H9 (cell line): ENCODE data around the gene WDR91. TPM values are rescaled to one million over a fixed set of nuclear protein-coding genes. Genes with fewer than 3 reads are reported as not detected.

ENCODE experiments used
- DNase-seq: peaks from one replicate; pipeline ENCODE4 v3.0.0-alpha.2; 2017
- H2AFZ ChIP-seq: one replicate; pipeline ENCODE4 v1.6.1; 2013; ENCODE audit warnings: mild to moderate bottlenecking, low read length, control low read depth, moderate library complexity
- H2AK5ac ChIP-seq: 2 replicates; pipeline ENCODE4 v1.6.1; 2013; ENCODE audit warnings: low read length, control low read depth, mixed read lengths; ENCODE audit not compliant: insufficient read length
- H2BK120ac ChIP-seq: one replicate; pipeline ENCODE4 v1.6.1; 2013; ENCODE audit warnings: low read depth, mild to moderate bottlenecking, low read length, control low read depth, inconsistent platforms; ENCODE audit not compliant: poor library complexity, severe bottlenecking
- H2BK12ac ChIP-seq: 2 replicates; pipeline ENCODE4 v1.6.1; 2013; ENCODE audit warnings: low read length, control low read depth, mixed read lengths, low read depth; ENCODE audit not compliant: insufficient read length
- H2BK15ac ChIP-seq: 2 replicates; pipeline ENCODE4 v1.6.1; 2013; ENCODE audit warnings: low read depth, low read length, control low read depth
- H2BK20ac ChIP-seq: one replicate; pipeline ENCODE4 v1.6.1; 2013; ENCODE audit warnings: low read depth, mild to moderate bottlenecking, low read length, control low read depth, inconsistent platforms; ENCODE audit not compliant: poor library complexity, severe bottlenecking
- H2BK5ac ChIP-seq: 2 replicates; pipeline ENCODE4 v1.6.1; 2013; ENCODE audit warnings: low read length, control low read depth, mixed read lengths; ENCODE audit not compliant: insufficient read length
- H3K14ac ChIP-seq: 2 replicates; pipeline ENCODE4 v1.6.1; 2013; ENCODE audit warnings: low read length, control low read depth; ENCODE audit not compliant: insufficient read depth
- H3K18ac ChIP-seq: 2 replicates; pipeline ENCODE4 v1.6.1; 2013; ENCODE audit warnings: low read depth, mild to moderate bottlenecking, mixed read lengths, low read length, control low read depth; ENCODE audit not compliant: insufficient read length
- H3K23ac ChIP-seq: 2 replicates; pipeline ENCODE4 v1.6.1; 2013; ENCODE audit warnings: low read length, control low read depth, mixed read lengths, low read depth; ENCODE audit not compliant: insufficient read length
- H3K23me2 ChIP-seq: 2 replicates; pipeline ENCODE4 v1.6.1; 2013; ENCODE audit warnings: low read depth, mild to moderate bottlenecking, mixed read lengths, low read length, control low read depth; ENCODE audit not compliant: insufficient read length, poor library complexity, severe bottlenecking
- H3K27ac ChIP-seq: 2 replicates; pipeline ENCODE4 v1.5.1; 2013; ENCODE audit warnings: low read length, control low read depth, mixed read lengths, low read depth; ENCODE audit not compliant: insufficient read length
- H3K27me3 ChIP-seq: 2 replicates; pipeline ENCODE4 v1.6.1; 2013; ENCODE audit warnings: low read length, control low read depth, inconsistent platforms; ENCODE audit not compliant: insufficient read depth
- H3K4ac ChIP-seq: 2 replicates; pipeline ENCODE4 v1.6.1; 2013; ENCODE audit warnings: low read depth, mild to moderate bottlenecking, control low read depth, inconsistent platforms, low read length, moderate library complexity
- H3K4me1 ChIP-seq: 2 replicates; pipeline ENCODE4 v1.6.1; 2013; ENCODE audit warnings: low read length, control low read depth, inconsistent platforms; ENCODE audit not compliant: insufficient read depth
- H3K4me2 ChIP-seq: 2 replicates; pipeline ENCODE4 v1.6.1; 2013; ENCODE audit warnings: low read length, control low read depth, mixed read lengths; ENCODE audit not compliant: insufficient read length, insufficient read depth
- H3K56ac ChIP-seq: 2 replicates; pipeline ENCODE4 v1.6.1; 2013; ENCODE audit warnings: low read depth, mild to moderate bottlenecking, mixed read lengths, low read length, control low read depth; ENCODE audit not compliant: insufficient read length
- H3K79me1 ChIP-seq: 2 replicates; pipeline ENCODE4 v1.6.1; 2013; ENCODE audit warnings: low read depth, mild to moderate bottlenecking, moderate library complexity, low read length, control low read depth, inconsistent platforms; ENCODE audit not compliant: insufficient read depth, poor library complexity, severe bottlenecking
- H3K79me2 ChIP-seq: 2 replicates; pipeline ENCODE4 v1.6.1; 2013; ENCODE audit warnings: low read length, control low read depth, inconsistent platforms; ENCODE audit not compliant: insufficient read depth
- H3K9ac ChIP-seq: 2 replicates; pipeline ENCODE4 v1.6.1; 2013; ENCODE audit warnings: low read length, control low read depth, mixed read lengths; ENCODE audit not compliant: insufficient read length; ENCODE audit errors: extremely low read depth
- H3K9me3 ChIP-seq: one replicate; pipeline ENCODE4 v1.6.1; 2013; ENCODE audit warnings: low read depth, low read length, inconsistent platforms; ENCODE audit not compliant: control insufficient read depth
- H3T11ph ChIP-seq: one replicate; pipeline ENCODE4 v1.6.1; 2013; ENCODE audit warnings: mild to moderate bottlenecking, low read length, control low read depth, inconsistent platforms
- H4K20me1 ChIP-seq: one replicate; pipeline ENCODE4 v1.6.1; 2013; ENCODE audit not compliant: control insufficient read depth, insufficient read length, insufficient read depth
- H4K5ac ChIP-seq: 2 replicates; pipeline ENCODE4 v1.6.1; 2013; ENCODE audit warnings: low read depth, mild to moderate bottlenecking, mixed read lengths, low read length, control low read depth; ENCODE audit not compliant: insufficient read length
- H4K8ac ChIP-seq: replicated peaks from 2 replicates; pipeline ENCODE4 v1.6.1; 2013; ENCODE audit warnings: low read length, control low read depth, mixed read lengths, low read depth; ENCODE audit not compliant: insufficient read length
- H4K91ac ChIP-seq: 2 replicates; pipeline ENCODE4 v1.6.1; 2013; ENCODE audit warnings: low read depth, mild to moderate bottlenecking, moderate library complexity, mixed read lengths, low read length, control low read depth; ENCODE audit not compliant: insufficient read length
- H3K27ac Mint-ChIP-seq, 3 experiments: 2 replicates in 2 of 3; 3 replicates in 1 of 3; pipeline ENCODE4 v1.8.0; 2020 to 2021; ENCODE audit warnings: mixed read lengths in 3 of 3, mild to moderate bottlenecking in 1 of 3, moderate library complexity in 1 of 3
- H3K27me3 Mint-ChIP-seq: 2 replicates; pipeline ENCODE4 v1.8.0; 2021; ENCODE audit warnings: low read depth, mild to moderate bottlenecking, moderate library complexity, mixed read lengths
- H3K36me3 Mint-ChIP-seq, 3 experiments: 2 replicates in 2 of 3; 3 replicates in 1 of 3; pipeline ENCODE4 v1.8.0; 2020 to 2021; ENCODE audit warnings: low read depth in 3 of 3, mixed read lengths in 3 of 3; ENCODE audit not compliant: insufficient read depth in 1 of 3
- H3K4me1 Mint-ChIP-seq, 2 experiments: 2 replicates each; pipeline ENCODE4 v1.8.0; 2020; ENCODE audit warnings: mixed read lengths in 2 of 2
- H3K4me3 Mint-ChIP-seq, 2 experiments: 2 replicates in 1 of 2; 3 replicates in 1 of 2; pipeline ENCODE4 v1.8.0; 2020 to 2021; ENCODE audit warnings: mild to moderate bottlenecking in 2 of 2, mixed read lengths in 2 of 2, moderate library complexity in 1 of 2
- H3K9me3 Mint-ChIP-seq, 2 experiments: 2 replicates in 1 of 2; 3 replicates in 1 of 2; pipeline ENCODE4 v1.8.0; 2020; ENCODE audit warnings: mild to moderate bottlenecking in 2 of 2, mixed read lengths in 2 of 2, moderate library complexity in 1 of 2
- WGBS: extraction: QIAGEN DNeasy Blood & Tissue Kit; methylation state at CpG from one replicate; pipeline ENCODE4 v1.1.7; 2013; ENCODE audit warnings: missing lambda C conversion rate, low lambda C conversion rate, mixed read lengths; ENCODE audit not compliant: insufficient read length; ENCODE audit errors: extremely low coverage; 5-methylcytosine and 5-hydroxymethylcytosine counted together
- total RNA-seq: library from RNA; stranded (reverse); gene quantifications from 2 replicates; pipeline ENCODE4 v1.2.1, GENCODE V29; 2021
- TF ChIP-seq, protein P1 (sequence below): fragments of 200-600 bp; sonication (generic); conservative IDR thresholded peaks from 3 replicates; pipeline ENCODE4 v1.8.0; 2021; ENCODE audit warnings: antibody characterized with exemption, mild to moderate bottlenecking

WDR91 gene
- total RNA-seq, 1 experiment from 2014 or later: 9.4 TPM

DNA sequence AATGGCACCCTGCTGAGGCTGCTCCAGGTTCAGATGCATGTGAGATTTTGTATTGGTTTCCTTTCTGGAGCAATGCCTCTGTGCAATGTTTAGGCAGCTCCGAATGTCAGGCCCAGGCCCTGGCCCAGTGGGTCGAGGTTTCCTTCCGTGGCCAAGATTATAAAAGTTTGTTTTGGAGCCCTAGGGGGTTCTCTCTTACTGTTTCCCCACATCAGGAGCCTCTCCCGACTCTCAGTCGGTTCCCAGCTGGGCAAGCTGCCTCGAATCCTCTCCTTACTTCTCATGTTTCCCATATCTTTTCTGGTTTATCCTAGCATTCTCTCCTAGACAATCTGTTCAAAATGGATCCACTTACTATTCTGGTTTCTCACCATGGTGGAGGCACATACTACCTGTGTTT is 52.5 kb downstream of the WDR91 start:
- TF ChIP-seq, protein P1, sequence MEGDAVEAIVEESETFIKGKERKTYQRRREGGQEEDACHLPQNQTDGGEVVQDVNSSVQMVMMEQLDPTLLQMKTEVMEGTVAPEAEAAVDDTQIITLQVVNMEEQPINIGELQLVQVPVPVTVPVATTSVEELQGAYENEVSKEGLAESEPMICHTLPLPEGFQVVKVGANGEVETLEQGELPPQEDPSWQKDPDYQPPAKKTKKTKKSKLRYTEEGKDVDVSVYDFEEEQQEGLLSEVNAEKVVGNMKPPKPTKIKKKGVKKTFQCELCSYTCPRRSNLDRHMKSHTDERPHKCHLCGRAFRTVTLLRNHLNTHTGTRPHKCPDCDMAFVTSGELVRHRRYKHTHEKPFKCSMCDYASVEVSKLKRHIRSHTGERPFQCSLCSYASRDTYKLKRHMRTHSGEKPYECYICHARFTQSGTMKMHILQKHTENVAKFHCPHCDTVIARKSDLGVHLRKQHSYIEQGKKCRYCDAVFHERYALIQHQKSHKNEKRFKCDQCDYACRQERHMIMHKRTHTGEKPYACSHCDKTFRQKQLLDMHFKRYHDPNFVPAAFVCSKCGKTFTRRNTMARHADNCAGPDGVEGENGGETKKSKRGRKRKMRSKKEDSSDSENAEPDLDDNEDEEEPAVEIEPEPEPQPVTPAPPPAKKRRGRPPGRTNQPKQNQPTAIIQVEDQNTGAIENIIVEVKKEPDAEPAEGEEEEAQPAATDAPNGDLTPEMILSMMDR: no peak
- Histone ChIP-seq H4K8ac (no peak overlapping the region), H3K27ac (no peak overlapping the region), H4K20me1 (no peaks in the 10 kb centered on the region), H2AFZ (no peak overlapping the region), H3K23ac (no peak overlapping the region), H4K91ac (no peak overlapping the region), H3K18ac (no peak overlapping the region), H3K79me1 (no peaks in the 10 kb centered on the region), H2BK12ac (no peak overlapping the region), H3K4me1 (peaks cover 4% of the 10 kb centered on the region; the same call in 1 of the 2 replicates), H2AK5ac (no peak overlapping the region), H4K5ac (no peak overlapping the region), H3K14ac (no peak overlapping the region; the same call in 1 of the 2 replicates), H3K27me3 (no peaks in the 10 kb centered on the region), H2BK120ac (no peak overlapping the region), H3K56ac (no peak overlapping the region), H3T11ph (no peak overlapping the region), H2BK5ac (no peak overlapping the region), H3K9ac (no peak overlapping the region), H2BK20ac (no peak overlapping the region), H3K9me3 (no peaks in the 10 kb centered on the region), H3K23me2 (no peaks in the 10 kb centered on the region), H2BK15ac (no peak overlapping the region), H3K4ac (no peak overlapping the region), H3K4me2 (no peak overlapping the region), H3K79me2 (no peaks in the 10 kb centered on the region)
- Mint-ChIP-seq H3K27me3 (peaks cover 5% of the 10 kb centered on the region), H3K4me1 (peaks cover 12 to 21% of the 10 kb centered on the region in 2 experiments), H3K27ac (no peak overlapping the region), H3K4me3 (no peak overlapping the region), H3K9me3 (peaks cover 55 to 58% of the 10 kb centered on the region in 2 experiments), H3K36me3 (peaks cover 46 to 78% (median 75%) of the 10 kb centered on the region in 3 experiments)
- no peak for DNase-seq
- WGBS: no CpG with 5 or more reads among the region's 6 CpGs
